ES-I3 (cell line): ENCODE results near the gene ANXA10.
"Not testable (repeated sequence)": the region's sequence is repeated elsewhere in the genome, so short reads cannot be mapped to it uniquely, and the experiment has no call there.

ENCODE experiments used
- H3K36me3 ChIP-seq: 2 replicates; pipeline ENCODE4 v1.6.1; 2013; ENCODE audit warnings: mild to moderate bottlenecking, low read length, control low read depth, moderate library complexity; ENCODE audit not compliant: insufficient read depth
- H3K4me1 ChIP-seq: 2 replicates; pipeline ENCODE4 v1.6.1; 2013; ENCODE audit warnings: mild to moderate bottlenecking, control low read depth, low read length; ENCODE audit not compliant: insufficient read depth
- H3K9ac ChIP-seq: 2 replicates; pipeline ENCODE4 v1.6.1; 2013; ENCODE audit warnings: low read depth, mild to moderate bottlenecking, low read length, moderate library complexity
- H3K9me3 ChIP-seq: 2 replicates; pipeline ENCODE4 v1.6.1; 2013; ENCODE audit warnings: mild to moderate bottlenecking, low read length, moderate library complexity; ENCODE audit not compliant: control insufficient read depth, insufficient read depth

ANXA10 gene

DNA sequence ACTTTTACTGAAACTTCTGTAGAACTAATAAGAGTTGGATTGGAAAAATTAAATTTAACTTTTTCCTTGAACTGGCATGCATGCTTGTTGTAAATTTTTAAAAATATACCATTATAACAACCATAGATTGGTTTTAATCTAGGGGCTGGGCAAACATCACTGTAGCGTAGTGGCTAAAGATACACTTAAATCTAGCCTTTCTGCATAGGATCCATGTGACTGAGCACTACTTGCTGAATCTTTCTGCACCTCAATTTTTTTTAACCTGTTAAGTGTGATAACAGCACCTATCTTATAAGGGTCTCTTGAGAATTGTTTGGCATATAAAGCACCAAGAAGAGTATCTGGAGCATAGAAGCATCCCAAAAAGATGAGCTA lies 4.1 kb downstream of the ANXA10 start:
- Histone ChIP-seq H3K36me3 (no peaks in the 10 kb centered on the region), H3K9me3 (no peaks in the 10 kb centered on the region), H3K4me1 (no peaks in the 10 kb centered on the region), H3K9ac (no peak overlapping the region)

DNA sequence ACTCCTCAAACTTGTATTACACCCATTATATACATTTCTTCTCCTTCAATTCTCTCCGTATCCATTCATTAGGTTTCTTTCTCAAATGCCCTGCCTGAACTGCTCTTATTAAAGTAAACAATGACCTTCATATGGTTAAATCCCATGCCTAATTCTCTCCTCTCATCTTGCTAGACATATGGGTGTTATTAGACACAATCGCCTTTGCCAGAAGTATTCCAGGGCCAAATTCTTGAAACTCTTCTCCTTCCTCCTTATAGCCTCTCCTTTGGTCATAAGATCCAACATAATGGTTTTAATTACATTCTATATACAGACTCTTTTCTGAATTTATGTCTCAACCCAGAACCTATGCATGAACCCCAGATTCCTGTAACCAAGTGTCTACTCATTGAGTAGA lies 4.8 kb downstream of the ANXA10 start:
- Histone ChIP-seq H3K4me1 (no peaks in the 10 kb centered on the region), H3K9me3 (no peaks in the 10 kb centered on the region), H3K36me3 (no peaks in the 10 kb centered on the region), H3K9ac (no peak overlapping the region)

DNA sequence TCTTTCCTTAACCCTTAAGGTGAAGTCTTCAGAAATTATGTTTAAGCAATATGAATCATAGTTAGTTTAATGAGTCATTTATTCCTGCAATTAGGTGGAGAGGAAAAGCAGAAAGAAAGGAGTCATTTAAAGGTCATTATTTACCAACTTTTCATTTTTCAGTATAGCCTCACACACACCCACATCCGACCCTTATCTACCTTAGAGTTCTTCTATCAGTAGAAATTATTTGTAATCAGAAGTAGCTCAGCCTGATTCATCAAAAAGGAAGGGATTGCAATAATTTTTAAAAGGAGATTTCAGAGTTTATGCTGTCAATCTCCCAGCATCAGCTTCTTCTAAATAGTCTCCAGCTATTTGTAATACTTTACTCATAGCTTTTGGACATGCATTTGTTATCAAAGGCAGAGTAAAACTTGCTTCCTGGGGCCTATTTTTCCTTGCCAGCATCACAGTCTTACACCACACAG lies 5.9 kb downstream of the ANXA10 start:
- no peaks in the 10 kb centered on the region for H3K9me3 ChIP-seq
- no peak overlapping the region for H3K9ac ChIP-seq
- no peaks in the 10 kb centered on the region for H3K36me3 ChIP-seq
- H3K4me1 ChIP-seq = no peaks in the 10 kb centered on the region

DNA sequence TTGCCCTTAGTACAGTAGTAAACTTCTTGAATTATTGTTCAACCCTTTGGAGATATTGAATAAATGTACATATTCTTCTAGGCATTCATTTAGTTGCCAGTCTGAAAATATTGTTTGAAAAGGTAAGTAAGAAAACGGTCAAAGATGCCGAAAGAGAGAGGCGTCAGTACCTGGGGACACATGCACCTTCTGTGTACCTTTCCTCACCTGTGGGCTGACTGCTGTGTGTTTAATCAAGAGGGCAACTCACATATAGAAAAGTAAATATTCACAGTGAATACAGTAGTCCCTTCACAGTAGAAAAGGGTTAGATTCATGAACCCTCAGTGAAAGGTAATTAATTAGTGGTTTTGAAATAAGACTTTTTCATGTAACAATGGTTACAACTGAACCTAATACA lies 6.9 kb downstream of the ANXA10 start:
- Histone ChIP-seq H3K4me1 (no peaks in the 10 kb centered on the region), H3K36me3 (no peaks in the 10 kb centered on the region), H3K9ac (no peak overlapping the region), H3K9me3 (no peaks in the 10 kb centered on the region)

DNA sequence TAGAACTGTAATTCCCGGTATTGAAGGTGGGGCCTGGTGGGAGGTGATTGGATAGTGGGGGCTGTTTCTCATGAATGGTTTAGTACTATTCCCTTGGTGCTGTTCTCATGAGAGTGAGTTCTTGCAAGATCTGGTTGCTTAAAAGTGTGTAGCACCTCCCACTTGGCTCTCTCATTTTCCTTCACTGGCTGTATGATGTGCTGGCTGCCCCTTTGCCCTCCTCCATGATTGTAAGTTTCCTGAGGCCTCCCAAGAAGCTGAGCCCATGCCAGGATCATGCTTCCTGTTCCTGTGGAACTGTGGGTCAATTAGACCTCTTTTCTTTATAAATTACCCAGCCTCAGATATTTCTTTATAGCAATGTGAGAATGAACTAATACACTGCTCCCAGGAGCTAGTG lies 8.7 kb downstream of the ANXA10 start:
- no peak overlapping the region for H3K9ac ChIP-seq
- H3K9me3 ChIP-seq = no peaks in the 10 kb centered on the region
- H3K36me3 ChIP-seq = no peaks in the 10 kb centered on the region
- H3K4me1 ChIP-seq = no peaks in the 10 kb centered on the region

DNA sequence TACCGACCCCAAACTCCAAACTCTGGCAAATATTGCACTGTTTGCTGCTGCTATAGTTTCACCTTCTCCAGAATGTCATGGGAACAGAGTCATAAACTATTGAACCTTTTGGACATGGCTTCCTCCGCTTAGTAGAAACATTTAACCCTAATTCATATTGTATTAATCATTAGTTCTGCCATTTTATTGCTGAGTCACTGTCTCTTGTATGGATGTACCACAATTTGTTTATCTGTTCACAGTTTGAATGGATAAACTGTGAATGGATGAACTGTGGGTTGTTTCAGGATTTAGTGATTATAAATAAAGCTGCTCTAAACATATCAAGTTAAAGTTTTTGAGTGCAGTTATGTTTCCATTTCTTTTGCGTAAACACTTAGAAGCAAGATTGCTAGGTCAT lies 10.1 kb downstream of the ANXA10 start:
- Histone ChIP-seq H3K36me3 (no peaks in the 10 kb centered on the region), H3K4me1 (no peaks in the 10 kb centered on the region), H3K9me3 (no peaks in the 10 kb centered on the region), H3K9ac (no peak overlapping the region)

DNA sequence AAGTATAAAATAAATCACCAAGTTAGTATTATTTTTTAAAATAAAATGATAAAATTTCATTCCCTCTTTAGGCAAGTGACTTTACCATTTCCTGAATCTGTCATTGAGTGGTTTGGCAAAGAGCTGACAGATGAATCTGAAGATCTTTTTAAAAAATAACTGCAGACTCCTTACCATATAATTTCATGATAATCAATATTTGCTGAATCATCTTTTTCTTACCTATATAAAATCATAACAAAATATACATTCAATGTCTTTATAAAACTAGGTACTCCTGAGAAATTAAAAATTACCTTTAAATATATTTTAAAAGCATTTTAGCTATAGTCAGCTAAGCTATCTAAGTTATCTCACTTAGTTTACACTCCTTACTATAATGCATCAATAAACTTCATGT lies 17.2 kb downstream of the ANXA10 start:
- Histone ChIP-seq H3K4me1 (no peaks in the 10 kb centered on the region), H3K9ac (no peak overlapping the region), H3K36me3 (no peaks in the 10 kb centered on the region), H3K9me3 (no peaks in the 10 kb centered on the region)

DNA sequence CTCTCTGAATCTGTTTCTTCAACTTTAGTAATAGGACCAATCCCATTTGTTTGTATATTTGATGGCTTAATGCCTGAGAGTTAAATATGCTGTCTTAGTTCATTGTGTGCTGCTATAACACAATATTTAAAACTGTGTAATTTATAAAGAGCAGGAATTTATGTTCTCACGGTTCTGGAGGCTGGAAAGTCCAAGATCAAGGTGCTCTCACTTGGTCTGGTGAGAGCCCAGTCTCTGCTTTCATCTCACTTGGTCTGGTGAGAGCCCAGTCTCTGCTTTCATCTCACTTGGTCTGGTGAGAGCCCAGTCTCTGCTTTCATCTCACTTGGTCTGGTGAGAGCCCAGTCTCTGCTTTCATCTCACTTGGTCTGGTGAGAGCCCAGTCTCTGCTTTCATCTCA lies 20.7 kb downstream of the ANXA10 start:
- not testable (repeated sequence) for H3K4me1 ChIP-seq, H3K9ac ChIP-seq, H3K9me3 ChIP-seq, H3K36me3 ChIP-seq

DNA sequence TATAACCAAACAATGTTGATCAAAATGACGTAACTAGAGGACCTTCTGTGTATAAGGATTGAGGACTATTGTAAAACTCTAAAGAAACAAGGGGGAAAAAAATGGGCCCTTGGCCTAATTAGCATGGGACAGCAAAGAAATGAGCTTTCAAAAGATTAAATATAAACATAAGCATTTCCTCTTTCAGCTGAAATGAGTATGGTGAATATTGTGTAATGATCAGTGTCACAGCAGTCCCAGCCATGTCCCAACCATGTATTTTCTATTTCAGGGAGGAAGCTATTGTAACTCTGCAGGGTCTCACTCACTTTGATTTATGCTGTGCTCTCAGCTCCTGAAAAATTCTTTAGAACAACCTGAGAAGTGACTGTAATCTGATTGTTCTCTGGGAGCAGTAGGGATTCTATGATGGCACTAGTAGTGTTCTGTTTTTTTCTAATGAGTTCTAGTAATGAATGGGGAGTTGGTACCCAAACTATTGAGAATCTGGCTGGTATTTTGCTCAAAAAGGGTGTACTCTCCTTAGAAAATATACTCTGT lies 25.8 kb downstream of the ANXA10 start:
- Histone ChIP-seq H3K9me3 (no peaks in the 10 kb centered on the region), H3K4me1 (no peaks in the 10 kb centered on the region), H3K9ac (no peak overlapping the region)

DNA sequence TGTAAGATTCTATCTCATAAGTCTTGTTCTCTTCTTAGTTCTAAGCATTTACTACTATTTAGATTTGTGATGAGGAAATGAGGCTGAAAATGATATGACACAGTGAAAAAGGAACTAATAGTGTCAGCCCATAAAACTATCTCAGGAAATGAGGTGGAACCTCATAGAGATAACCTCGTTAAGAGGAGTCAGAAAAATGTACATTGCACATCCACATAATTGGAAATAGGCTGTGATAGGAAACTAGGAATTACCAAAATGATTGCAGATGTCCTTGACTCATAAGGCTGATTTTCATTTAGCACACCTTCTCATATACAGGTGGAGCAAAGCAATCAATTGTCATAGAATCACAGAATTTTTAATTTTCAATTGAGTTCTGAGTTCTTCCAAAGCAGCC lies 26.8 kb downstream of the ANXA10 start:
- H3K36me3 ChIP-seq = no peaks in the 10 kb centered on the region
- no peak overlapping the region for H3K9ac ChIP-seq
- no peaks in the 10 kb centered on the region for H3K4me1 ChIP-seq
- H3K9me3 ChIP-seq = no peaks in the 10 kb centered on the region

More for the DNA sequence above, 25.8 kb downstream of the ANXA10 start:
- no peaks in the 10 kb centered on the region for H3K36me3 ChIP-seq

DNA sequence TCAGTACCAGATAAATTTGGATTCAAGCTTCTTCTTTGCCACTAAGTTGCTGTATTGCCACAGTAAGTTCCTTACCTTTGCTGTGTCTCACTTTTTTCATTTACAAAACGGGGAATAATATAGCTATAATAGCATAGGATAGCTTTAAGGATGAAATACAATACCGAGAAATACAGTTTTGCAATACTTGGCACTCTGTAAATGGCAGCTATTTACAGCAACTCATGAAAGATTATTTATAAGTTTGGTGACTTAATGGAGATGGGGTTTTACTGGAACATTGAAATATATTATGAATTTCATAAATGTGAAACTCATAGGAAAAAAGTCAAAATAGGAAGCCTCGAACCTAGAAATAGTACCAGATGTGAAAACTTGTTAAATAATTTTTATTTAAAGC lies 27.6 kb downstream of the ANXA10 start:
- H3K9me3 ChIP-seq = no peaks in the 10 kb centered on the region
- no peaks in the 10 kb centered on the region for H3K4me1 ChIP-seq
- no peaks in the 10 kb centered on the region for H3K36me3 ChIP-seq
- H3K9ac ChIP-seq = no peak overlapping the region

DNA sequence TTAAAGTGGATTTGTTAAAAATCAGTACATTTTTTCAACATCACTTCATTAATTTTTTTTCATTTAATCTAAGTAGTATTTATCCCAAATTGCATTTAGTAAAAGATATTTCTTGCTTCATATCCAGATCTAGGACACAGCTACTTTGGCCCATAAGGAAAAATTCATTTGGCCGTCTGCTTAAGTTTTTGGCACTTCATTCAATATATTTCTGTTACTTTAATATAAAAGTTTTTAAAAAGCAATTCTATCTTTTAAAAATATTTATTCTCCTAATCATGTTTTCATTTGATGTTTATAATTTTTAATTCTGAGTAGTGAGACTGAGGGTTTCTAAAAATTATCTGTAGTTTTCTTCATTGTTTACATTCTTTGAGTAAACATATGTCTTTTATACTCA lies 28.5 kb downstream of the ANXA10 start:
- no peaks in the 10 kb centered on the region for H3K4me1 ChIP-seq
- no peaks in the 10 kb centered on the region for H3K9me3 ChIP-seq
- no peaks in the 10 kb centered on the region for H3K36me3 ChIP-seq
- H3K9ac ChIP-seq = no peak overlapping the region

DNA sequence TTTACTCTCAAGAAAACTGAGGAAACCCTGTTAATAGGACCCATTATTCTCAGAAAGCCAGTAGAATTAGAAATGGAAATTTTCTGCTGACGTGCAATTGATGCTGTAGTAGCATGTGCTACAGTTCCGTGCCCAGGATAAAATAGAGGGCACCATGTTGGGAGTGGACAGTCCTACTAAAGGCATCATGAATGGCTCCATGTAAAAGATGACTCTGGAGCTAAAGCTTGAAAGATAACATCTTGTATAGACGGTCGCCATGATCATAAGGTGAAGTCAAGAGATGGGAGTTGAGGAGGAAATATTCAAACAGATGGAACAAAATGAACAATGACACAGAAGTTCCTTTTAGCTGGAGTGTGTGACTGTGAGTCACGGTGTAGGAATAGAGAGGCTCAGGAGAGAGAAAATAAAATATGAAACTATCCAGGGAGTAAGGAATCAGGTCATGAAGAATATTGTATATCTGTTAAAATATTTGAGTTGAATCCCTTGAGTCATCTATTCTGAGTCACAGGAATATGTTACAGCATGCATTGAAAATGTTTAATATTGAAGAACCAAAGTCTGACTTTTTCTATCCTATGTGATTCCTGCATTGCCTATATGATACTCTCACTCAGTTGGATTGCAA lies 31.8 kb downstream of the ANXA10 start:
- Histone ChIP-seq H3K9ac (no peak overlapping the region), H3K4me1 (no peaks in the 10 kb centered on the region), H3K36me3 (no peaks in the 10 kb centered on the region), H3K9me3 (no peaks in the 10 kb centered on the region)

DNA sequence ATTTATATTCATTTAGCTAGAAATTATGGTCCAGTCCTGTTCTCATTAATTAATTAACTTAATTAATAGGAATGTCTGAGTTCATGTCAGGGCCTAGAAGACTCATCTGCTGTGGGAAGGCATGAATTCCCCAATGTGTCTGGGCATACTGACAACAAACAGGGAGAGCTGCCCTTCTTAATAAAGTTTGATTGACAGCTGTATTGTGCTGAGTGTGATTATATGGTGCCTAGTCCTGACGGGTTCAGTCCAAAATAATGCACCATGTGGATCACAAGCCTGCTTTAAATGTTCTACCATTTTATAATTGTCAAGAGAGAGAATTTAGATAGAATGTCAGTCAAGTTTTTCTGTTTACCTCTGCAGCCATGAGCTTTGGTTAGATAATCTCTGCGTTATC lies 34.6 kb downstream of the ANXA10 start:
- H3K9me3 ChIP-seq = no peaks in the 10 kb centered on the region
- no peaks in the 10 kb centered on the region for H3K4me1 ChIP-seq
- no peaks in the 10 kb centered on the region for H3K36me3 ChIP-seq
- no peak overlapping the region for H3K9ac ChIP-seq

DNA sequence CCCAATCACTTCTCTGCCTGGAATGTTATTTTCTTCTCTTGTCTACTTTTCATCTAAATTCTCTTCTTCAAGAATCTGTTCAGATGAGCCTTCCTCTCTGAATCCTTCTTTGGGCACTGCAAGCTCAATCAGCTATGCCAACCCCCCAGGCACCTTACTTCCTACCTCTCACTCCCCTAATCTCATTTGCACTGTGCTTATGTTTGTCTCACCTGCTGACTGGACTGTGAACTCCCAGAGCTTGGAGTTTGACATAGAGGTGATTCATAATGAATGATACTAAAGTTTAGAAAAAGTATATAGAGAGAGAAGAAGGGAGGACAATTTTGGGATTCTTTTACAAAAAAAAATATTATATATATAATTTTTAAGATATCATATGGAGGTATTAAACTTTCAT lies 36.3 kb downstream of the ANXA10 start:
- Histone ChIP-seq H3K4me1 (no peaks in the 10 kb centered on the region), H3K9me3 (no peaks in the 10 kb centered on the region), H3K36me3 (no peaks in the 10 kb centered on the region), H3K9ac (no peak overlapping the region)
